Measurements from ENCODE around the gene P2RX1. TPM values are rescaled to one million over a fixed set of nuclear protein-coding genes. Genes with fewer than 3 reads are reported as not detected.

The P2RX1 gene
- total and polyA plus RNA-seq, 2 donors (not counting 1 experiment from before 2014, with no cell fraction given), result 25.7 to 84.7 TPM

GRCh38 chr17:3957735-3958599 is 41.7 kb upstream of the P2RX1 start:
- H4K20me1 ChIP-seq (ENCODE audit: control insufficient read depth, insufficient read depth, low read length, poor library complexity, severe bottlenecking), result peaks cover 94% of the 10 kb centered on the region
- peaks cover 55 to 80% of the 10 kb centered on the region in 2 donors for H3K4me1 ChIP-seq (ENCODE audit: control insufficient read depth in 2 of 2, insufficient read depth in 2 of 2, low read length in 2 of 2)
- no peak for DNase-seq
- Mint-ChIP-seq H3K4me3 (peak overlapping the region; percentile 45), H3K4me1 (peaks cover 66% of the 10 kb centered on the region), H3K9me3 (ENCODE audit: insufficient read depth) (no peaks in the 10 kb centered on the region), H3K27me3 (no peaks in the 10 kb centered on the region), H3K27ac (peak overlapping the region; percentile 78)
- no peaks in the 10 kb centered on the region for H3K27me3 ChIP-seq (replicated peaks in 1 of 4; ENCODE audit: control extremely low read depth in 1 of 4, control insufficient read depth in 3 of 4, insufficient read depth in 4 of 4, low read length in 3 of 4)
- POLR2A ChIA-PET, result interaction anchor here (0.6 to 1.4 kb wide), 2 partner anchors 44 to 217 kb away, joined by 3 to 4 read pairs; no protein-coding TSS in a partner anchor
- H3K27ac ChIP-seq (ENCODE audit: low read length in 2 of 2), result peak overlapping the region in 1 of 2 donors; percentile 26
- peaks cover 97% of the 10 kb centered on the region for H3K79me2 ChIP-seq (ENCODE audit: control insufficient read depth, insufficient read depth, low read length)
- H3K9ac ChIP-seq (ENCODE audit: low read length), result no peak overlapping the region
- no peak for ATAC-seq (ENCODE audit: low read depth)
- CTCF ChIA-PET, result interaction anchor here (1.0 to 12.2 kb wide), 3 partner anchors 44 to 95 kb away, joined by 3 to 157 read pairs (median 12); partner anchors contain the start of gene P2RX1
- H3K4me3 ChIP-seq (ENCODE audit: control extremely low read depth in 1 of 5, extremely low read depth in 1 of 5, insufficient read depth in 1 of 5, low read depth in 2 of 5, low read length in 4 of 5), result no peak overlapping the region
- TF ChIP-seq EZH2 (IDR thresholded peaks at IDR 0.05; ENCODE audit: borderline replicate concordance, insufficient read depth, low read depth, low read length, poor library complexity, severe bottlenecking) (no peak), CTCF (IDR thresholded peaks at IDR 0.05) (no peak)
- peak overlapping the region; percentile 50 for H3K4me2 ChIP-seq (replicated peaks; ENCODE audit: low read depth, low read length, poor library complexity, severe bottlenecking)
- 89% methylated on average over 16 of the region's 18 CpGs for WGBS (ENCODE audit: insufficient coverage)
- intact Hi-C loops (cut with micrococcal nuclease), result no loop called here
- no peak overlapping the region for H2AFZ ChIP-seq (ENCODE audit: insufficient read depth, low read depth, low read length, poor library complexity, severe bottlenecking)
- no peaks in the 10 kb centered on the region for H3K9me3 ChIP-seq (ENCODE audit: control extremely low read depth in 1 of 3, control insufficient read depth in 2 of 3, insufficient read depth in 1 of 3, low read length in 2 of 3)
- peaks cover 0 to 80% of the 10 kb centered on the region in 2 experiments for H3K36me3 ChIP-seq (replicated peaks in 1 of 2; ENCODE audit: control extremely low read depth in 1 of 2, control insufficient read depth in 1 of 2, extremely low read depth in 1 of 2, insufficient read depth in 2 of 2, low read length in 1 of 2)

- H3K9ac ChIP-seq (ENCODE audit: low read length), result peak overlapping the region; percentile 37
- H3K4me1 ChIP-seq (ENCODE audit: control insufficient read depth in 2 of 2, insufficient read depth in 2 of 2, low read length in 2 of 2), result peaks cover 47 to 70% of the 10 kb centered on the region in 2 donors
- H2AFZ ChIP-seq (ENCODE audit: insufficient read depth, low read depth, low read length, poor library complexity, severe bottlenecking), result no peak overlapping the region
- Mint-ChIP-seq H3K4me1 (peaks cover 58% of the 10 kb centered on the region), H3K9me3 (ENCODE audit: insufficient read depth) (no peaks in the 10 kb centered on the region), H3K27me3 (no peaks in the 10 kb centered on the region), H3K27ac (peak overlapping the region; percentile 85), H3K4me3 (peak overlapping the region; percentile 31)
- 92% methylated on average over 12 of the region's 12 CpGs for WGBS (ENCODE audit: insufficient coverage)
- H3K79me2 ChIP-seq (ENCODE audit: control insufficient read depth, insufficient read depth, low read length), result peaks cover 97% of the 10 kb centered on the region
- H4K20me1 ChIP-seq (ENCODE audit: control insufficient read depth, insufficient read depth, low read length, poor library complexity, severe bottlenecking), result peaks cover 94% of the 10 kb centered on the region
- ATAC-seq (ENCODE audit: low read depth) (no peak), DNase-seq (no peak)
- peaks cover 0 to 81% of the 10 kb centered on the region in 2 experiments for H3K36me3 ChIP-seq (replicated peaks in 1 of 2; ENCODE audit: control extremely low read depth in 1 of 2, control insufficient read depth in 1 of 2, extremely low read depth in 1 of 2, insufficient read depth in 2 of 2, low read length in 1 of 2)
- POLR2A ChIA-PET, result interaction anchor here (0.6 to 1.4 kb wide), 3 partner anchors 11 to 67 kb away, joined by 3 to 4 read pairs (median 4); no protein-coding TSS in a partner anchor
- H3K27me3 ChIP-seq (replicated peaks in 1 of 4; ENCODE audit: control extremely low read depth in 1 of 4, control insufficient read depth in 3 of 4, insufficient read depth in 4 of 4, low read length in 3 of 4), result no peaks in the 10 kb centered on the region
- CTCF ChIA-PET, result interaction anchor here (0.9 to 2.3 kb wide), 4 partner anchors 10 to 49 kb away, joined by 3 to 12 read pairs (median 5); no protein-coding TSS in a partner anchor
- no peak for TF ChIP-seq CTCF (IDR thresholded peaks at IDR 0.05)
- no peak for TF ChIP-seq EZH2 (IDR thresholded peaks at IDR 0.05; ENCODE audit: borderline replicate concordance, insufficient read depth, low read depth, low read length, poor library complexity, severe bottlenecking)
- peak overlapping the region; percentile 2 to 65 for H3K27ac ChIP-seq (ENCODE audit: low read length in 2 of 2)
- intact Hi-C loops (cut with micrococcal nuclease), result no loop called here
- H3K4me3 ChIP-seq (ENCODE audit: control extremely low read depth in 1 of 5, extremely low read depth in 1 of 5, insufficient read depth in 1 of 5, low read depth in 2 of 5, low read length in 4 of 5), result no peak overlapping the region
- no peaks in the 10 kb centered on the region for H3K9me3 ChIP-seq (ENCODE audit: control extremely low read depth in 1 of 3, control insufficient read depth in 2 of 3, insufficient read depth in 1 of 3, low read length in 2 of 3)
- peak overlapping the region; percentile 50 for H3K4me2 ChIP-seq (replicated peaks; ENCODE audit: low read depth, low read length, poor library complexity, severe bottlenecking)
Observed at GRCh38 chr17:3956983-3957382, 40.7 kb upstream of the P2RX1 start.
